ENCODE data around the gene C1QTNF1.

DNA sequence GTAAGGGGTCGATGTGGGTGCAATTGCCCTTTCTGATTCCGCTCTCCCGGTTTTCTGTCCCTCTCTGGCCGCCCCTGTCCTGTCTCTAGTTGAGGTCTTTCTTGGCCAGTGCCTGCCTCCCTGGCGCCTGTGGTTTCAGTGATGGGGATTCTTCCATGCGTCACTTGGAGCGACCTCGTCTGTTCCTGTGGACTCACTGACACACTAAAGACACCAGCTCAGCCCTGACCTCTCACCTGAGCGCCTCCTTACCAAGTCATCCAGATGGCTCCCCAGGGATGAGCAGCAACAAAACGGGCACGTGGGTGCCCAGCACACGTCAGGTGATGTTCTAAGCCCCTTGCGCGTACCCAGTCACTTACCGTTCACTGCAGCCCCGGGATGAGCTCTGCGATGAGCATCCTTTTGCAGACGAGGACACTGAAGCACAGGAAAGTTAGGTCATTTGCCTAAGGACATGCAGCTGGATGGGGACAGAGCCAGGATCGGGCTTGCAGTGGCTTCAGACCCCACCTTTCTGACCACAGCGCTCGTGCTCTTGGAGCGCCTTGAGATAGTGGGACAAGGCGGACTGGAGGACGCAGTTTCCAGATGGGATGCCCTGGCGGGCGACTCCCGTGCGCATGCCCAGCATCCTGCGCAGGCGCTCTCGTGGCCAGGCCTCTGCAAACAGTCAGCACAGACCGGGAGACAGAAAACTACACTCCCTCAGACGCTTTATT, 32.8 kb upstream of the C1QTNF1 start:
- TF ChIP-seq GATA2 (IDR thresholded peaks at IDR 0.05; ENCODE audit: low read depth, low read length) (no peak), GATA3 (IDR thresholded peaks at IDR 0.05; ENCODE audit: low read depth, low read length) (no peak)
